ENCODE results near the gene PHLDB1. TPM values are rescaled to one million over a fixed set of nuclear protein-coding genes. Genes with fewer than 3 reads are reported as not detected.
A peak's percentile ranks its signal among the peaks of the same experiment; 100 is the strongest.
"Not testable (repeated sequence)": the region's sequence is repeated elsewhere in the genome, so short reads cannot be mapped to it uniquely, and the experiment has no call there.

Gene PHLDB1
- total RNA-seq, 1 donor from 2014 or later, result 45.4 TPM

DNA sequence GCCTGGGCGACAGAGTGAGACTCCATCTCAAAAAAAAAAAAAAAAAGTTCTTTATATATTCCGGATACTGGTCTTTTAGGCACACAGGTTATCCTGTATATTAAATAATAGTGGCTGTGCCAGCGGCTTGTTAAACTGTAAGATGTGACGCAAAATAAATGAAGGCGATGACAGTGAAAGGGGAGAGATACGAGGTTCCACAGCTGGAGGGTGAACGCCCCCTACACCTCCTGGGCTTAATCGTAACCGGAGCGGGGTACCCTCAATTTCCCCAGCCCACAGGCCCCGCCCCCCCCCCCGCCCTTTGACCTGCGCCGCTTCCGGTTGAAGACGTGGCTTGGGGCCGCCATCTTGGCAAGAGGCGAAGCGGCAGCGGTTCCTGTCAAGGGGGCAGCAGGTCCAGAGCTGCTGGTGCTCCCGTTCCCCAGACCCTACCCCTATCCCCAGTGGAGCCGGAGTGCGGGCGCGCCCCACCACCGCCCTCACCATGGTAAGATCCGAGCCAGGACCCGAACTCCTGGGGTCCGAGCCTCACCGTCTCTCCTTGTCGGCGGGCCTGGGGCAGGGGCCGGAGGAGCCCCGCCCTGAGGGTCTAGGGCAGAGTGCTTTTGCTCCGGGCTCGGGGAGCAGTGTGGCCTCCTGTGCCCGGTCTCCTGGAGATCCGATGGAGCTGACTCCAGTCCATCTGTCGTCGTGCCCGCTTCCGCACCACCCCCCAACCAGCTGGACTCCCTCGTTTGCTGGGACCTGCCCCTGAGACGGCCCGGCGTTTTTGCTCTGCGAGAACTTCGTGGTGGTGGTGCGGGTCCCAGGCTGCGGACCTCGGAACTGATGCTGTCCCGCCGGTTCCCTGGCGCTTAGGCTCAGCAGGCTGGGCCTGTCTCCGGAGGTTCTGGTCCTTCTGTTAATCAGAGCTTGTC lies 35.1 kb upstream of the PHLDB1 start, which contains the start of gene ARCN1:
Gene ARCN1, plus strand, starts transcription at position 349 of the 920 bp plus-strand sequence. Its CDS starts 139 bp downstream, at position 488.
- peaks cover under 1% of the 10 kb centered on the region for H3K36me3 Mint-ChIP-seq (ENCODE audit: low read depth, unreplicated experiment)
- peaks cover 19% of the 10 kb centered on the region for H3K4me1 Mint-ChIP-seq (ENCODE audit: unreplicated experiment)
- no peak for TF ChIP-seq CTCF (IDR thresholded peaks at IDR 0.05; ENCODE audit: unreplicated experiment)
- H3K27me3 Mint-ChIP-seq (ENCODE audit: unreplicated experiment), result peaks cover 6% of the 10 kb centered on the region
- peak within 1 kb of the TSS; percentile 98 for H3K4me3 Mint-ChIP-seq (ENCODE audit: unreplicated experiment)
- peak; percentile 72 for DNase-seq (ENCODE audit: low spot score)
- H3K27ac Mint-ChIP-seq (ENCODE audit: unreplicated experiment), result peak within 1 kb of the TSS; percentile 95
- H3K9me3 Mint-ChIP-seq (ENCODE audit: unreplicated experiment), result no peaks in the 10 kb centered on the region

- Mint-ChIP-seq H3K4me3 (ENCODE audit: unreplicated experiment) (peak overlapping the region; percentile 98), H3K27ac (ENCODE audit: unreplicated experiment) (peak overlapping the region; percentile 95), H3K9me3 (ENCODE audit: unreplicated experiment) (no peaks in the 10 kb centered on the region), H3K27me3 (ENCODE audit: unreplicated experiment) (peaks cover 6% of the 10 kb centered on the region), H3K4me1 (ENCODE audit: unreplicated experiment) (peaks cover 21% of the 10 kb centered on the region), H3K36me3 (ENCODE audit: low read depth, unreplicated experiment) (peaks cover 4% of the 10 kb centered on the region)
- DNase-seq (ENCODE audit: low spot score), result no peak
- TF ChIP-seq CTCF (IDR thresholded peaks at IDR 0.05; ENCODE audit: unreplicated experiment), result no peak
Observed at GRCh38 chr11:118572981-118573550, 34.3 kb upstream of the PHLDB1 start.

- no peak overlapping the region for H3K4me3 Mint-ChIP-seq (ENCODE audit: unreplicated experiment)
- H3K27ac Mint-ChIP-seq (ENCODE audit: unreplicated experiment), result no peak overlapping the region
- H3K27me3 Mint-ChIP-seq (ENCODE audit: unreplicated experiment), result peaks cover 6% of the 10 kb centered on the region
- H3K9me3 Mint-ChIP-seq (ENCODE audit: unreplicated experiment), result no peaks in the 10 kb centered on the region
- no peak for TF ChIP-seq CTCF (IDR thresholded peaks at IDR 0.05; ENCODE audit: unreplicated experiment)
- H3K36me3 Mint-ChIP-seq (ENCODE audit: low read depth, unreplicated experiment), result peaks cover 4% of the 10 kb centered on the region
- H3K4me1 Mint-ChIP-seq (ENCODE audit: unreplicated experiment), result peaks cover 21% of the 10 kb centered on the region
- no peak for DNase-seq (ENCODE audit: low spot score)
Observed at GRCh38 chr11:118574636-118575035, 32.8 kb upstream of the PHLDB1 start.

DNA sequence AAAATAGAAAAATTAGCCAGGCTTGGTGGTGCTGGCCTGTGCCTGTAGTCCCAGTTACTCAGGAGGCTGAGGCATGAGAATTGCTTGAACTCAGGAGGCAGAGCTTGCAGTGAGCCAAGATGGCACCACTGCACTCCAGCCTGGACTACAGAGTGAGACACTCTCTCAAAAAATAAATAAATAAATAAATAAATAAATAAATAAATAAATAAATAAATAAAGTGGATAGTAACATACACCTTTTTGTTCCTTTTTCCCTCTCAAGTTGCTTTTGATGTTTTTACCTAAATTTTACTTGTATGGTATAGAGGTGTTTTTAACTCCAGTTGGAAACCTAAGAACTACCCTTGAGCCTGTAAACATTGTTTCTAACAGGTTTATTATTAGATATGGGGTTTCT lies 29.4 kb upstream of the PHLDB1 start:
- H3K9me3 Mint-ChIP-seq (ENCODE audit: unreplicated experiment); H3K36me3 Mint-ChIP-seq (ENCODE audit: low read depth, unreplicated experiment); H3K27me3 Mint-ChIP-seq (ENCODE audit: unreplicated experiment); H3K4me3 Mint-ChIP-seq (ENCODE audit: unreplicated experiment); H3K27ac Mint-ChIP-seq (ENCODE audit: unreplicated experiment); DNase-seq (ENCODE audit: low spot score): not testable (repeated sequence)
- peaks cover 25% of the 10 kb centered on the region for H3K4me1 Mint-ChIP-seq (ENCODE audit: unreplicated experiment)

- Mint-ChIP-seq H3K36me3 (ENCODE audit: low read depth, unreplicated experiment) (peaks cover 30% of the 10 kb centered on the region), H3K27me3 (ENCODE audit: unreplicated experiment) (peaks cover 2% of the 10 kb centered on the region), H3K4me1 (ENCODE audit: unreplicated experiment) (peaks cover 13% of the 10 kb centered on the region), H3K9me3 (ENCODE audit: unreplicated experiment) (no peaks in the 10 kb centered on the region), H3K4me3 (ENCODE audit: unreplicated experiment) (peak overlapping the region; percentile 25), H3K27ac (ENCODE audit: unreplicated experiment) (peak overlapping the region; percentile 95)
- TF ChIP-seq CTCF (IDR thresholded peaks at IDR 0.05; ENCODE audit: unreplicated experiment), result no peak
- peak; percentile 23 for DNase-seq (ENCODE audit: low spot score)
Observed at GRCh38 chr11:118581057-118581456, 26.4 kb upstream of the PHLDB1 start.
